MCF 10A (cell line): Measurements from ENCODE around the gene LRRC51. TPM values are rescaled to one million over a fixed set of nuclear protein-coding genes. Genes with fewer than 3 reads are reported as not detected.

ENCODE experiments used
- BruUV-seq: library from RNA; stranded (reverse); fragments of 400-500 nt; replicated peaks from 2 replicates; lab custom pipeline; 2021; lab: Mats Ljungman, UMichigan
- CTCF ChIA-PET: fragments of 300-600 bp; sonication (Branson Sonifier 250); formaldehyde crosslinking; extraction: SDS; loops from one replicate; lab custom pipeline; 2021; ENCODE audit warnings: antibody characterized with exemption, inconsistent platforms; lab: Yijun Ruan, JAX
- POLR2A ChIA-PET: fragments of 300-600, 350-650 bp; sonication (Branson Sonifier 250); formaldehyde crosslinking; extraction: SDS; loops from one replicate; lab custom pipeline; 2020; ENCODE audit warnings: antibody characterized with exemption, inconsistent platforms; lab: Yijun Ruan, JAX
- DNase-seq: peaks from one replicate; pipeline ENCODE4 v3.0.0-alpha.2; 2018; ENCODE audit not compliant: unreplicated experiment
- H3K27ac Mint-ChIP-seq: one replicate; pipeline ENCODE4 v1.8.0; 2022; ENCODE audit warnings: mild to moderate bottlenecking, low read depth, mixed read lengths; ENCODE audit not compliant: unreplicated experiment
- H3K27me3 Mint-ChIP-seq: one replicate; pipeline ENCODE4 v1.8.0; 2022; ENCODE audit warnings: mixed read lengths; ENCODE audit not compliant: insufficient read depth, unreplicated experiment
- H3K36me3 Mint-ChIP-seq: one replicate; pipeline ENCODE4 v1.8.0; 2022; ENCODE audit warnings: mild to moderate bottlenecking, moderate library complexity, mixed read lengths; ENCODE audit not compliant: insufficient read depth, unreplicated experiment
- H3K4me1 Mint-ChIP-seq: one replicate; pipeline ENCODE4 v1.8.0; 2022; ENCODE audit warnings: mixed read lengths; ENCODE audit not compliant: insufficient read depth, unreplicated experiment
- H3K4me3 Mint-ChIP-seq: one replicate; pipeline ENCODE4 v1.8.0; 2022; ENCODE audit warnings: mild to moderate bottlenecking, moderate library complexity, mixed read lengths; ENCODE audit not compliant: unreplicated experiment
- H3K9me3 Mint-ChIP-seq: one replicate; pipeline ENCODE4 v1.8.0; 2022; ENCODE audit warnings: mixed read lengths; ENCODE audit not compliant: unreplicated experiment
- CTCF ChIP-seq: fragments of 200-600 bp; IDR thresholded peaks from one replicate; pipeline ENCODE4 v1.8.0; 2022; ENCODE audit warnings: antibody characterized with exemption, mild to moderate bottlenecking; ENCODE audit not compliant: unreplicated experiment
- intact Hi-C: fragments of 100-400 bp; cut with micrococcal nuclease; formaldehyde crosslinking; loops from 2 replicates; pipeline ENCODE4 v1.14.1; 2022
- total RNA-seq: library from RNA; stranded (reverse); gene quantifications from 2 replicates; pipeline ENCODE4 v1.2.3, GENCODE V29; 2022

The LRRC51 gene
- total RNA-seq, 1 experiment from 2014 or later: 9.5 TPM

DNA sequence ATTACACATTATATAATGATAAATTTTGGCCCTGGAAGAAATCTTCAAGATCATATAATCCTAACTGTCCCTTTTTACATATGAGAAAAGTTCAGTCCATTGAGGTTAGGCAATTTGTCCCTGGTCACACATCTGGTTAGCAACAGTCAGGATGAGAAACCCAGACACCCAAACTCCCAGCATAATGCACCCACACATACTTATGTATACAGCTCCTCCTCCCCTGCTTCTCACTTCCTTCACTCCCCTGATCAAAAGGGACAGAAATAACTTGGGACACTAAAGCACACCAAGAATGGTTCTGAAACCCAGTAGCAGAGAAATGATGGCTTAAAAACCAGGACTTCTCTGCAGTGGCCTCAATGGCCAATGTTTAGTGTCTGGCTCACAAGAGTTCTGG is 11.4 kb upstream of the LRRC51 start:
- intact Hi-C loops: no loop called here
- peaks cover 59% of the 10 kb centered on the region for H3K4me1 Mint-ChIP-seq
- H3K4me3 Mint-ChIP-seq: peak overlapping the region; percentile 72
- ChIA-PET CTCF (interaction anchor here (0.8 to 1.6 kb wide), 5 partner anchors 10 to 92 kb away, joined by 3 to 5 read pairs (median 3); no protein-coding TSS in a partner anchor), POLR2A (interaction anchor here (0.6 to 15.4 kb wide), 10 partner anchors 8 to 74 kb away, joined by 3 to 282 read pairs (median 4); partner anchors contain the start of gene NUMA1)
- no peak for DNase-seq
- H3K27ac Mint-ChIP-seq: peak overlapping the region; percentile 96
- H3K36me3 Mint-ChIP-seq: peaks cover 23% of the 10 kb centered on the region
- H3K27me3 Mint-ChIP-seq: no peaks in the 10 kb centered on the region
- H3K9me3 Mint-ChIP-seq: no peaks in the 10 kb centered on the region
- no TSS peak for BruUV-seq
- no peak for TF ChIP-seq CTCF

DNA sequence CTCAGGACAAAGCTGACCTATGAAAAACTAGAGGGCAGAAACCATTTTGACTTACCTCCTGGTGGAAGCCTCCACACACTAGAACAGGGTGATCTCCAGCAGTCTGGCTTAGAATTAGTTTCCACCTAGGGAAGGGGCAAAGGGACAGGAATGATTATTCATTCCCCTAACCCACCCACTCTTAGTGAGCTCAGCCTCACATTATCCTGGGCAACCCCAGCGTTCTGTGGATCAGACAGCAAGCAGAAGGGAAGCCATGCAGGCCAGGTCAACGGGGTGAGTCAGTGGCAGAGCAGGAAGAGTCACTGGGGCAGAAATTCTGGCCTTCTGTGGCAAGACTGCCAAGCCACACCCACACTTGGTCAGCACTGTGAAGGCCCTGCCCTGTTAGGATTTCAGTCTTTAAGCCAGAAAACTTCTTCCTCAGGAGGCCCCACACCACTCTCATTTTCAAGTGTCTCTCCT is 10.8 kb upstream of the LRRC51 start:
- POLR2A ChIA-PET: interaction anchor here (0.6 to 15.4 kb wide), 16 partner anchors 8 to 153 kb away, joined by 3 to 282 read pairs (median 4); partner anchors contain the start of gene NUMA1
- intact Hi-C loops: no loop called here
- H3K27ac Mint-ChIP-seq: peak overlapping the region; percentile 96
- DNase-seq: peak; percentile 86
- H3K4me1 Mint-ChIP-seq: peaks cover 59% of the 10 kb centered on the region
- CTCF ChIA-PET: interaction anchor here (0.5 to 1.6 kb wide), 8 partner anchors 8 to 93 kb away, joined by 3 to 5 read pairs (median 3); no protein-coding TSS in a partner anchor
- no peaks in the 10 kb centered on the region for H3K27me3 Mint-ChIP-seq
- no peaks in the 10 kb centered on the region for H3K9me3 Mint-ChIP-seq
- TF ChIP-seq CTCF: no peak
- peaks cover 23% of the 10 kb centered on the region for H3K36me3 Mint-ChIP-seq
- peak overlapping the region; percentile 72 for H3K4me3 Mint-ChIP-seq
- no TSS peak for BruUV-seq

GRCh38 chr11:72070491-72070890 is 10.2 kb upstream of the LRRC51 start:
- no peak for DNase-seq
- ChIA-PET CTCF (interaction anchor here (0.6 to 1.6 kb wide), 5 partner anchors 8 to 74 kb away, joined by 3 to 4 read pairs (median 3); no protein-coding TSS in a partner anchor), POLR2A (interaction anchor here (0.9 to 15.4 kb wide), 12 partner anchors 8 to 71 kb away, joined by 3 to 282 read pairs (median 4); partner anchors contain the start of gene NUMA1)
- H3K27me3 Mint-ChIP-seq: no peaks in the 10 kb centered on the region
- peak overlapping the region; percentile 96 for H3K27ac Mint-ChIP-seq
- TSS peak; percentile 86 for BruUV-seq
- TF ChIP-seq CTCF: no peak
- peaks cover 23% of the 10 kb centered on the region for H3K36me3 Mint-ChIP-seq
- no peak overlapping the region for H3K4me3 Mint-ChIP-seq
- H3K4me1 Mint-ChIP-seq: peaks cover 61% of the 10 kb centered on the region
- no peaks in the 10 kb centered on the region for H3K9me3 Mint-ChIP-seq
- intact Hi-C loops: no loop called here

DNA sequence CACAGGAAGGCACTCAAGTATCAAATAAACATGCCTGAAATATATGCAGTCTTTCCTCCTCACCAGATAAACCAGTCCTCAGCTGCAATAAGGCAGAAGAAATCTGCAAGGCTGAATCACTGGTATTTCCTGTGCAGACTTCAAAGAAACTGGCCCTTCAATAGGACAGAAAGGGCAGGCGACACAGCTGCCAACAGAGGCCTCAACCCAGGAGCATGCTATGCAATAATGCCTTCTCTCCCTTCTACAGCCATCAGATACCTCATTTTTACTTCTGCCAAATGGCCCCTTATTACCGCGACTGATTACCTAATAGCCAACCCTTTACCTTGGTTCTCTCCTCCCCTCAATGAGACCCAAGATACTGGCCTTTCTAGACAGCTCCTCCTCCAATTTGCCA is 8.3 kb upstream of the LRRC51 start:
- Mint-ChIP-seq H3K4me1 (peaks cover 59% of the 10 kb centered on the region), H3K27me3 (no peaks in the 10 kb centered on the region), H3K27ac (peak overlapping the region; percentile 37), H3K9me3 (no peaks in the 10 kb centered on the region), H3K4me3 (peak overlapping the region; percentile 23), H3K36me3 (peaks cover 15% of the 10 kb centered on the region)
- TF ChIP-seq CTCF: no peak
- ChIA-PET CTCF (interaction anchor here (0.6 to 2.9 kb wide), 6 partner anchors 47 to 358 kb away, joined by 3 to 8 read pairs (median 5); no protein-coding TSS in a partner anchor), POLR2A (interaction anchor here (1.0 to 15.4 kb wide), 7 partner anchors 9 to 59 kb away, joined by 3 to 282 read pairs (median 5); no protein-coding TSS in a partner anchor)
- intact Hi-C loops: no loop called here
- DNase-seq: peak; percentile 62
- BruUV-seq: no TSS peak
